ENCODE data around the gene BCCIP.

The BCCIP gene

GRCh38 chr10:125844751-125845221 is 21.4 kb downstream of the BCCIP start:
- no peak for DNase-seq (ENCODE audit: low read depth in 2 of 2)

GRCh38 chr10:125845617-125846016 is 22.3 kb downstream of the BCCIP start:
- no peak for DNase-seq (ENCODE audit: low read depth in 2 of 2)

- no peak for DNase-seq (ENCODE audit: low read depth in 2 of 2)
Measured at GRCh38 chr10:125846894-125847293, 23.5 kb downstream of the BCCIP start.

- DNase-seq (ENCODE audit: low read depth in 2 of 2) = no peak
Measured at GRCh38 chr10:125848371-125848770, 25.0 kb downstream of the BCCIP start.

GRCh38 chr10:125848857-125849256 is 25.5 kb downstream of the BCCIP start:
- no peak for DNase-seq (ENCODE audit: low read depth in 2 of 2)

- DNase-seq (ENCODE audit: low read depth in 2 of 2) = no peak
Measured at GRCh38 chr10:125849448-125849847, 26.1 kb downstream of the BCCIP start.

GRCh38 chr10:125850766-125851731 is 27.7 kb downstream of the BCCIP start:
- no peak for DNase-seq (ENCODE audit: low read depth in 2 of 2)

- no peak for DNase-seq (ENCODE audit: low read depth in 2 of 2)
Measured at GRCh38 chr10:125852487-125852886, 29.1 kb downstream of the BCCIP start.

GRCh38 chr10:125857185-125857760 is 33.9 kb downstream of the BCCIP start:
- no peak for DNase-seq (ENCODE audit: low read depth in 2 of 2)

- no peak for DNase-seq (ENCODE audit: low read depth in 2 of 2)
Measured at GRCh38 chr10:125859128-125859817, 35.9 kb downstream of the BCCIP start.

- no peak for DNase-seq (ENCODE audit: low read depth in 2 of 2)
Measured at GRCh38 chr10:125865120-125865519, 41.8 kb downstream of the BCCIP start.

- DNase-seq (ENCODE audit: low read depth in 2 of 2) = no peak
Measured at GRCh38 chr10:125866421-125867029, 43.2 kb downstream of the BCCIP start.

- DNase-seq (ENCODE audit: low read depth in 2 of 2) = no peak
Measured at GRCh38 chr10:125868372-125868975, 45.1 kb downstream of the BCCIP start.

GRCh38 chr10:125871338-125871737 is 48.0 kb downstream of the BCCIP start:
- DNase-seq (ENCODE audit: low read depth in 2 of 2) = no peak

GRCh38 chr10:125878957-125879835 is 55.9 kb downstream of the BCCIP start:
- no peak for DNase-seq (ENCODE audit: low read depth in 2 of 2)

- no peak for DNase-seq (ENCODE audit: low read depth in 2 of 2)
Measured at GRCh38 chr10:125880719-125881118, 57.4 kb downstream of the BCCIP start.

GRCh38 chr10:125881192-125881591 is 57.8 kb downstream of the BCCIP start, which contains the start of gene DHX32:
TSS of gene DHX32 (minus strand) at chr10:125881292. CDS start at chr10:125880824, 468 bp downstream.
- DNase-seq (ENCODE audit: low read depth in 2 of 2) = no peak

GRCh38 chr10:125882596-125882995 is 59.2 kb downstream of the BCCIP start:
- no peak for DNase-seq (ENCODE audit: low read depth in 2 of 2)

GRCh38 chr10:125883211-125883610 is 59.9 kb downstream of the BCCIP start:
- DNase-seq (ENCODE audit: low read depth in 2 of 2) = no peak
